Vagina (tissue), 2 donors: ENCODE results near the gene SEMA6D.

Experiments used
- POLR2A ChIP-seq, 2 donors: fragments of 450-650 bp; IDR thresholded peaks; one replicate each; pipeline ENCODE4 v1.6.1; 2017; ENCODE audit warnings: antibody characterized with exemption in 2 of 2, mild to moderate bottlenecking in 2 of 2, moderate library complexity in 2 of 2
- POLR2AphosphoS5 ChIP-seq, 2 donors: sonication (generic); formaldehyde crosslinking; IDR thresholded peaks; one replicate each; pipeline ENCODE4 v1.9.0; 2017; ENCODE audit warnings: antibody characterized with exemption in 2 of 2, mild to moderate bottlenecking in 2 of 2, low read depth in 1 of 2; ENCODE audit not compliant: insufficient read depth in 1 of 2
- TF ChIP-seq, protein P1 (sequence below), 3 experiments: fragments of 450-650 bp in 2 of 3; fragments of 200-600 bp in 1 of 3; sonication (generic) in 1 of 3; IDR thresholded peaks; one replicate each; pipeline ENCODE4 v1.5.1; 2017 to 2019; ENCODE audit warnings: antibody characterized with exemption in 3 of 3, mild to moderate bottlenecking in 2 of 3, moderate library complexity in 2 of 3

DNA sequence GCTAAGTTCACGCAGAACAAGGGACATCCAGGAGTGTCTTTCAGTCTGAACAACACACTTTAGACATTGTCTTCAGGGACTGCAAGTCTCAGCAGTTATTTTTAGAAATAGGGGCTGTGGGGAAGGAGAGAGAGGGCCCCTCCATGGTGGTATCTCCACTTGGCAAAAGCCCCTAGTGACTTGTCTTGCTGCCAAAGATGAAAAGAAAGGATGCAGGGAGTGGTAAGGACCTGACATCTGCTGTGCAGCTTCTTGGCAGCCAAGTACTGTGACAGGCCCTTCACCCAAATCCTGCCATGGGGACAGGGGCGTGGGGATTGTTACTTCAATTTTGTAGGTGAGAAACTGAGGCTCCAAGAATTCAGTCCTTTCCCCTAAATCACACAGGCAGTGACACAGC lies 21.0 kb upstream of the SEMA6D start:
- TF ChIP-seq POLR2A (IDR thresholded peaks at IDR 0.05) = no peak
- TF ChIP-seq, protein P1, sequence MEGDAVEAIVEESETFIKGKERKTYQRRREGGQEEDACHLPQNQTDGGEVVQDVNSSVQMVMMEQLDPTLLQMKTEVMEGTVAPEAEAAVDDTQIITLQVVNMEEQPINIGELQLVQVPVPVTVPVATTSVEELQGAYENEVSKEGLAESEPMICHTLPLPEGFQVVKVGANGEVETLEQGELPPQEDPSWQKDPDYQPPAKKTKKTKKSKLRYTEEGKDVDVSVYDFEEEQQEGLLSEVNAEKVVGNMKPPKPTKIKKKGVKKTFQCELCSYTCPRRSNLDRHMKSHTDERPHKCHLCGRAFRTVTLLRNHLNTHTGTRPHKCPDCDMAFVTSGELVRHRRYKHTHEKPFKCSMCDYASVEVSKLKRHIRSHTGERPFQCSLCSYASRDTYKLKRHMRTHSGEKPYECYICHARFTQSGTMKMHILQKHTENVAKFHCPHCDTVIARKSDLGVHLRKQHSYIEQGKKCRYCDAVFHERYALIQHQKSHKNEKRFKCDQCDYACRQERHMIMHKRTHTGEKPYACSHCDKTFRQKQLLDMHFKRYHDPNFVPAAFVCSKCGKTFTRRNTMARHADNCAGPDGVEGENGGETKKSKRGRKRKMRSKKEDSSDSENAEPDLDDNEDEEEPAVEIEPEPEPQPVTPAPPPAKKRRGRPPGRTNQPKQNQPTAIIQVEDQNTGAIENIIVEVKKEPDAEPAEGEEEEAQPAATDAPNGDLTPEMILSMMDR (IDR thresholded peaks at IDR 0.05) = no peak
- TF ChIP-seq POLR2AphosphoS5 (IDR thresholded peaks at IDR 0.05; ENCODE audit: insufficient read depth in 1 of 2, low read depth in 1 of 2) = no peak
